Measurements from ENCODE around the gene SLC39A9.
"Not testable (repeated sequence)": the region's sequence is repeated elsewhere in the genome, so short reads cannot be mapped to it uniquely, and the experiment has no call there.

Gene SLC39A9

GRCh38 chr14:69473260-69473659 lies 74.8 kb downstream of the SLC39A9 start:
- in situ Hi-C loops (cut with MboI; ENCODE audit: low sequenced_read_pairs): loop anchor here (25.0 kb wide), 2 partner anchors 236 to 611 kb away; no protein-coding TSS in a partner anchor

- in situ Hi-C loops (cut with MboI; ENCODE audit: low sequenced_read_pairs): loop anchor here (25.0 kb wide), 2 partner anchors 237 to 612 kb away; no protein-coding TSS in a partner anchor
Observed at GRCh38 chr14:69473946-69474345, 75.5 kb downstream of the SLC39A9 start.

GRCh38 chr14:69475194-69475818 lies 76.8 kb downstream of the SLC39A9 start:
- in situ Hi-C loops (cut with MboI; ENCODE audit: low sequenced_read_pairs): no loop called here

- in situ Hi-C loops (cut with MboI; ENCODE audit: low sequenced_read_pairs): not testable (repeated sequence)
Observed at GRCh38 chr14:69476824-69477450, 78.4 kb downstream of the SLC39A9 start.

- in situ Hi-C loops (cut with MboI; ENCODE audit: low sequenced_read_pairs): not testable (repeated sequence)
Observed at GRCh38 chr14:69478055-69478454, 79.6 kb downstream of the SLC39A9 start.

GRCh38 chr14:69479696-69480095 lies 81.2 kb downstream of the SLC39A9 start:
- in situ Hi-C loops (cut with MboI; ENCODE audit: low sequenced_read_pairs): no loop called here

- in situ Hi-C loops (cut with MboI; ENCODE audit: low sequenced_read_pairs): no loop called here
Observed at GRCh38 chr14:69480136-69480535, 81.6 kb downstream of the SLC39A9 start.

GRCh38 chr14:69481815-69482568 lies 83.5 kb downstream of the SLC39A9 start:
- in situ Hi-C loops (cut with MboI; ENCODE audit: low sequenced_read_pairs): no loop called here

GRCh38 chr14:69483765-69484443 lies 85.4 kb downstream of the SLC39A9 start:
- in situ Hi-C loops (cut with MboI; ENCODE audit: low sequenced_read_pairs): no loop called here

GRCh38 chr14:69484444-69485314 lies 86.2 kb downstream of the SLC39A9 start, which contains the start of gene PLEKHD1:
PLEKHD1 (plus strand) TSS chr14:69484728; CDS start chr14:69484966, 238 bp downstream.
- in situ Hi-C loops (cut with MboI; ENCODE audit: low sequenced_read_pairs): no loop called here

- in situ Hi-C loops (cut with MboI; ENCODE audit: low sequenced_read_pairs): no loop called here
Observed at GRCh38 chr14:69485315-69485660, 86.8 kb downstream of the SLC39A9 start.

GRCh38 chr14:69485701-69486100 lies 87.2 kb downstream of the SLC39A9 start:
- in situ Hi-C loops (cut with MboI; ENCODE audit: low sequenced_read_pairs): no loop called here

- in situ Hi-C loops (cut with MboI; ENCODE audit: low sequenced_read_pairs): no loop called here
Observed at GRCh38 chr14:69487226-69487625, 88.7 kb downstream of the SLC39A9 start.

GRCh38 chr14:69487771-69488170 lies 89.3 kb downstream of the SLC39A9 start:
- in situ Hi-C loops (cut with MboI; ENCODE audit: low sequenced_read_pairs): no loop called here

- in situ Hi-C loops (cut with MboI; ENCODE audit: low sequenced_read_pairs): no loop called here
Observed at GRCh38 chr14:69489495-69489894, 91.0 kb downstream of the SLC39A9 start.

- in situ Hi-C loops (cut with MboI; ENCODE audit: low sequenced_read_pairs): no loop called here
Observed at GRCh38 chr14:69490219-69490918, 91.9 kb downstream of the SLC39A9 start.

- in situ Hi-C loops (cut with MboI; ENCODE audit: low sequenced_read_pairs): no loop called here
Observed at GRCh38 chr14:69491193-69491592, 92.7 kb downstream of the SLC39A9 start.

GRCh38 chr14:69493038-69493437 lies 94.5 kb downstream of the SLC39A9 start:
- in situ Hi-C loops (cut with MboI; ENCODE audit: low sequenced_read_pairs): no loop called here

GRCh38 chr14:69493791-69494190 lies 95.3 kb downstream of the SLC39A9 start:
- in situ Hi-C loops (cut with MboI; ENCODE audit: low sequenced_read_pairs): no loop called here
